Loucy (cell line): Measurements from ENCODE around the gene ZNF467.

Source experiments
- CTCF ChIP-seq: fragments of 200-600 bp; sonication (generic); conservative IDR thresholded peaks from 2 replicates; pipeline ENCODE4 v1.5.1; 2014; ENCODE audit warnings: mild to moderate bottlenecking, antibody characterized with exemption, low read length
- EZH2phosphoT487 ChIP-seq: fragments of 200-600 bp; IDR thresholded peaks from 2 replicates; pipeline ENCODE4 v1.6.1; 2018; ENCODE audit warnings: antibody characterized with exemption, mild to moderate bottlenecking, moderate library complexity, borderline replicate concordance

GRCh38 chr7:149715476-149715875, 57.9 kb downstream of the ZNF467 start:
- TF ChIP-seq CTCF (no peak), EZH2phosphoT487 (no peak)
